Measurements from ENCODE around the gene STK33. TPM values are rescaled to one million over a fixed set of nuclear protein-coding genes. Genes with fewer than 3 reads are reported as not detected.

The STK33 gene
- total RNA-seq, 1 experiment from 2014 or later, result 6.6 TPM

- Histone ChIP-seq H3K36me3 (no peaks in the 10 kb centered on the region), H3K27me3 (no peaks in the 10 kb centered on the region)
Observed at GRCh38 chr11:8361206-8361605, 232.8 kb downstream of the STK33 start.

GRCh38 chr11:8360086-8360828 is 233.8 kb downstream of the STK33 start:
- Histone ChIP-seq H3K9me3 (replicated peaks) (no peaks in the 10 kb centered on the region), H3K4me3 (no peak overlapping the region), H3K27ac (peak overlapping the region; percentile 77), H3K36me3 (no peaks in the 10 kb centered on the region), H3K4me1 (peaks cover 46% of the 10 kb centered on the region), H3K27me3 (no peaks in the 10 kb centered on the region)
- DNase-seq, result peak; percentile 87 to 94

More at GRCh38 chr11:8361206-8361605, 232.8 kb downstream of the STK33 start:
- Histone ChIP-seq H3K9me3 (replicated peaks) (no peaks in the 10 kb centered on the region), H3K27ac (peak overlapping the region; percentile 77; the same call in 1 of the 2 replicates), H3K4me1 (peaks cover 36% of the 10 kb centered on the region), H3K4me3 (no peak overlapping the region)
- no peak for DNase-seq

DNA sequence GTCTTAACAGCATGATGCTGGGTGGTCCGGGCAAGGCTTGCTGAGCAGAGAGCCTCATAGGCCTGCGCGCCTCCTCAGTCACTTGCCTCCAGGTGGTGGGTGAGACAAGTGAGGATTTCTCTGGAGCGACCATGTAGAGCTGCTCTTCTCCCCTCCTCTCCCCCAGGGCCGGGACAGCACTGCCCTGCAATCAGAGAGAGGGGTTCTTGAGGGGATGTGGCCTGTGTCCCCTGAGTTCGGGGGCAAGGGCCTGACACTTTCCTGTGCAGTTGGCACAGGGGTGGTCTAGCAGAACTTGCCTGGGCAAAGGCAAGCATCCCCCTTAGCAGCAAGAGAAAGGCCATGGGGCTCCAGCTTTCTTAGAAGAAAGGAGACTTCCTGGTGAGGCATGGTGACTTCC is 234.5 kb downstream of the STK33 start:
- DNase-seq, result no peak
- H3K9me3 ChIP-seq (replicated peaks), result no peaks in the 10 kb centered on the region
- no peaks in the 10 kb centered on the region for H3K27me3 ChIP-seq
- H3K36me3 ChIP-seq, result no peaks in the 10 kb centered on the region
- H3K4me3 ChIP-seq, result no peak overlapping the region
- peaks cover 53% of the 10 kb centered on the region for H3K4me1 ChIP-seq
- peak overlapping the region; percentile 77 for H3K27ac ChIP-seq

DNA sequence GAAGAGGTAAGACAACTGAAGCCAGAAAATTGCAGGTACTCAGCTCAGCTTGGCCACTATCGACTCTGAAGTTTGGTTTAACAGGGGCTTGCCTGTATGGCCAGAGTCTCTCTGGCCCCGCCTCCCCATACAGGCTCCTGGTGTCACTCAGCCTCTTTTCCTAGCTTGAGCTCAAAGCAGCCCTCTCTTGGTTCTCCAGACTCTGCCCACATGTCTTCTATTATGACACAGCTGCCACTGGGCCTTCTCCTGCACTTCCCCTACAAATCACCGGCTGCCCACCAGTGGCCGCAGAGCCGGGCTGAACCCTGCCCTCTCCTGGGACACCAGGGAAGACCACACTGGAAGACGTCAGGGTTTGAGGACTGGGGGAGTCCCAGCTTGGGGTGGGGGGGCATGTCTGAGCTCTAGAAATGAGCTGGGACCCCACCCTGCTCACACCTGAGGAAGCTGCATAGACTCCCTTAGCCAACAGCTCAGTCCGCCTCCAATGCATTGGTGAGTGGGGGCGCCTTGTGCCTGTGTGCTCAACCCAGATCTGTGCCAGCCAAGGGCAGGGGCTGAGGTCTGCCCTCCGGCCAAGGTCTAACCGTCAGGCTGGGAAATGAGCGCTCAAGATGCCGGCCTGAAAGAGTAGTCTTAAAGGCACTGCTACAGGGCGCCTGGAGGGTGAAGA is 236.0 kb downstream of the STK33 start:
- DNase-seq, result peak; percentile 66 to 80
- Histone ChIP-seq H3K4me3 (peak overlapping the region; percentile 42), H3K9me3 (replicated peaks) (no peaks in the 10 kb centered on the region), H3K36me3 (no peaks in the 10 kb centered on the region), H3K4me1 (peaks cover 58% of the 10 kb centered on the region), H3K27me3 (no peaks in the 10 kb centered on the region), H3K27ac (peak overlapping the region; percentile 91)

DNA sequence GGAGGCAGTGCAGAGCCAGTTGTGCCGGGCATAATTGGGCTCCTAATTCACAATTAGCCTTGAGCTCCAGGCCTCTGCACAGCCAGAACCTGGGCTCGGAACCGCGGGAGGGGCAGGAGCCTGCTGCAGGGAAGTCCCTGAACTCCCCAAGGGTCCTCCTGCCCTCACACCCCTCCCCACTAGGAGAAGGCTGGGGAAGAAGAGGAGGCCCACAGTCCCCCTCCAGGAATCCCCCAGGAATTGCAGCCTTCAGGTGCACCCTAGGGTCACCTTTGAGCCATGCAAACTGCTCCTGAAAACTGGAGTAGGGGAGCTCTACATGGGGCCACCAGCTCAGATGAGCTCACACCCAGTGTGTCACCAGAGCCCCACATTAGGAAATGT is 236.5 kb downstream of the STK33 start:
- peak; percentile 32 to 37 for DNase-seq
- no peaks in the 10 kb centered on the region for H3K9me3 ChIP-seq (replicated peaks)
- H3K4me1 ChIP-seq, result peaks cover 58% of the 10 kb centered on the region
- H3K4me3 ChIP-seq, result peak overlapping the region; percentile 42
- H3K27me3 ChIP-seq, result no peaks in the 10 kb centered on the region
- no peaks in the 10 kb centered on the region for H3K36me3 ChIP-seq
- peak overlapping the region; percentile 91 for H3K27ac ChIP-seq

DNA sequence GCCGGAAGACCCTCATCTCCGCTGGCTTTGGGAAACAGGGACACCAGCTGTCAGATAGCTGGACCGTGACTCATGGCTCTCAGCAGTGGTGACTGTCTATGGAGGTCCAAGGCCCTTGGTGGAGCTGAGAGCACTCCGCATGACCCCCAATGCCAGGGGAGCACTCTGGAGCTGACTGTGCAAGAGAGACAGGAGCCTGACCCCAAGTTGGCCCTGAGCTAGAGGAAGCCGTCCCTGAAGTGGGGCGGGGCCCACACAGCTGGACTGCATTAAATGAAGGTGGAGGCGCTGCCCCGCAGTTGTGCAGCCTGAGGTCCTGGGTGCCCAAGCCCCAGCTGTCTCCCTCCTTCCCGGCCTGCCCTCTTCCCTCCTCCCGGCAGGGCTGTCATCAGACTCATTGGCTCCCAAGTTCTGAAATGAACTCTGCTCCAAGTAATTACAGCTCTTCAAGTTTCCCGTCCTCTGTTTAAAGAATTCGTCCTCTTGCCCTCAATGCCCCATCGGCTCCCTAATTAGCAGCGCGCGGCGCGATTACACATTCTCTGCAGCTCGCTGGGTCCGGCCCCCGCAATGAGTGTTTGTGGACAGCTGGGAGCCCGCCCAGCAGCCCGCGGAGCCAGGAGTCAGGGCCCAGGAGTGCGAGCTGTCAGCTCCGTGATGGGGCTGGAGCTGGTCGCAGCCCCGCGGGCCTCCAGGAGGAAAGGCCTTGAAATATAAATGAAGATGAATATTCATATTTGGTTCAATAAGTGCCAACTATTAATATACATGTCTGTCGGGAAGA is 237.1 kb downstream of the STK33 start:
- Histone ChIP-seq H3K27ac (peak overlapping the region; percentile 91), H3K9me3 (replicated peaks) (no peaks in the 10 kb centered on the region), H3K4me1 (peaks cover 58% of the 10 kb centered on the region), H3K27me3 (no peaks in the 10 kb centered on the region), H3K4me3 (peak overlapping the region; percentile 42), H3K36me3 (no peaks in the 10 kb centered on the region)
- DNase-seq, result peak; percentile 91 to 93

DNA sequence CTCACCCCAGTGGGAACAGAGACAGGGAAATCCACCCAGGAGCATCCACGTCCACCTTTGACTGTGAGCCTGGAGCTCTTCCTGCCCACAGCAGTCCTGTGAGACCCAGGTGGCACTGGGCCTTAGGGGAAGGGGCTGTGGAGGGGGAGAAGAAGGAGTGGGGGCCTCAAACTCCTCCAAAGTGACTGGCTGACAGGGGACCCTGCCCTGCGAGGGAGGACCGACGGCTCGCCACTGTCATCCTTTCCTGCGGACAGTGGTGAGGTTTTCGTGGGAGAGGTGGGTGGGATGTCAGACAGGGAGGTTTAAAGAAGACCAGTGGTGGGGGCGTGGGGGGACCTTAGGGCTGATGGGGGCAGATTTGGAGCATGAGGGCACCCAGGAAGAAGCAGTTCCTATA is 237.8 kb downstream of the STK33 start:
- Histone ChIP-seq H3K4me1 (peaks cover 58% of the 10 kb centered on the region), H3K27ac (peak overlapping the region; percentile 91), H3K9me3 (replicated peaks) (no peaks in the 10 kb centered on the region), H3K36me3 (no peaks in the 10 kb centered on the region), H3K4me3 (peak overlapping the region; percentile 42; the same call in 1 of the 2 replicates), H3K27me3 (no peaks in the 10 kb centered on the region)
- no peak for DNase-seq

DNA sequence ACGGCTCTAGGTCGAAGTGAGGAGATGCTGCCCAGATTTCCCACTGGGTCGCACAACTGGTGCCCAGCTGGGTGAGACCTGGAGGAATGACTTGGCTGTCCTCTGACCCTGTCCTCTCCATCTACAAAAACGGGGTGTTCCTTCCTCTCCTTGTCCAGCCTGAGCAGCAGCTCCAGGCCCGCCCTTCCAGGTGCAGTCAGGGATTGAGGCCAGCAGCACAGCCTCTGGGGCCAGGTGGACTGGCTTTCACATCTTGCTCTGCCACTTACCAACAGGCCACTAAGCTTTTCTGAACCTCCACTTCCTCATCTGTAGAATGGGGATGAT is 238.6 kb downstream of the STK33 start:
- Histone ChIP-seq H3K36me3 (no peaks in the 10 kb centered on the region), H3K27ac (no peak overlapping the region; the same call in 1 of the 2 replicates), H3K4me1 (peaks cover 50% of the 10 kb centered on the region), H3K9me3 (replicated peaks) (no peaks in the 10 kb centered on the region), H3K27me3 (no peaks in the 10 kb centered on the region), H3K4me3 (no peak overlapping the region)
- DNase-seq, result no peak

DNA sequence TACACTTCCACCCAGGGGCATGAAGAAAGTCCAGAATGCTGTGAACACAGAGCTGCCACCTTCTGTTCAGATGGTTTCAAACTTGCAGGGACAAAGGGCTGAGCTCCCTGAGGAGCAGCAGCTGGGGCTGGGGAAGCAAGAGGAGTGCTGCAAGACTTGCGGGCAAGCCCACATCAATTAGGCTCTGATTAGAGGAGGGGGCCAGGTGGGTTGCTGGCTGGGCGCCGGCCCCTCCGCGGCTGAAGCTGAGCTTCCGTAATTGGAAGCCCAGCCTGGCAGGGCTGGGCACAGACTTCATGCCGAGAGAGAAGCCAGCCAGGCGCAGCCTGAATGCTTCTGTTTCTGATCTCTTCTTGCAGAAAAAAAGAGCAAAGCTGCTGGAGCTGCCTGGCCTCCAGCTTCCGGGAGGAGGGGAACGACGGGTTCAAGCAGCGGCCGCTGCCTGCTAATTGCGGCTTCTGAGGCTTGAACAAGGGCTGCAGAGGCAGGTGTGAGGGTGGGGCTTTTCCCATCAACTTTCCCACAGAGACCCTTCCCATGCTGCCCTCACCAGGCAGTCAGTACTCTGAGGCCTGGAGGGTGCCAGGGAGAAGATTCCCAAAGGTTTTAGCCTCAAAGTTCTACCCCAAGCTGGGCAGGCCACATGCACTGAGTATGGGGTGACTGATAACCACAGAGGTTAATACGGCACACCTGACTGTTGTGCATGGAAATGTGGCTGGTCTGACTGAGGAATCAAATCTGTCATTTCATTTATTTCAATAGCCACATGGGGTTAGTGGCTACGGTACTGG is 239.2 kb downstream of the STK33 start:
- peak; percentile 63 to 74 for DNase-seq
- H3K27ac ChIP-seq, result peak overlapping the region; percentile 35
- H3K27me3 ChIP-seq, result no peaks in the 10 kb centered on the region

GRCh38 chr11:8352876-8353505 is 241.0 kb downstream of the STK33 start:
- no peaks in the 10 kb centered on the region for H3K36me3 ChIP-seq
- DNase-seq, result no peak
- H3K4me1 ChIP-seq, result peaks cover 34% of the 10 kb centered on the region
- H3K27ac ChIP-seq, result no peak overlapping the region
- H3K4me3 ChIP-seq, result no peak overlapping the region
- H3K27me3 ChIP-seq, result no peaks in the 10 kb centered on the region
- H3K9me3 ChIP-seq (replicated peaks), result no peaks in the 10 kb centered on the region

More for the DNA sequence above, 239.2 kb downstream of the STK33 start:
- Histone ChIP-seq H3K36me3 (no peaks in the 10 kb centered on the region), H3K9me3 (replicated peaks) (no peaks in the 10 kb centered on the region), H3K4me1 (peaks cover 46% of the 10 kb centered on the region), H3K4me3 (peak overlapping the region; percentile 19)

GRCh38 chr11:8352103-8352875 is 241.7 kb downstream of the STK33 start:
- H3K4me3 ChIP-seq, result no peak overlapping the region
- DNase-seq, result no peak
- no peak overlapping the region for H3K27ac ChIP-seq
- no peaks in the 10 kb centered on the region for H3K27me3 ChIP-seq
- H3K36me3 ChIP-seq, result no peaks in the 10 kb centered on the region
- peaks cover 27% of the 10 kb centered on the region for H3K4me1 ChIP-seq
- no peaks in the 10 kb centered on the region for H3K9me3 ChIP-seq (replicated peaks)

- Histone ChIP-seq H3K4me3 (no peak overlapping the region), H3K36me3 (no peaks in the 10 kb centered on the region), H3K27ac (no peak overlapping the region), H3K4me1 (peaks cover 22% of the 10 kb centered on the region), H3K27me3 (no peaks in the 10 kb centered on the region), H3K9me3 (replicated peaks) (no peaks in the 10 kb centered on the region)
- DNase-seq, result no peak
Observed at GRCh38 chr11:8351223-8351622, 242.8 kb downstream of the STK33 start.

GRCh38 chr11:8347978-8348377 is 246.1 kb downstream of the STK33 start:
- peaks cover 3% of the 10 kb centered on the region; the same call in 1 of the 2 replicates for H3K4me1 ChIP-seq
- H3K27me3 ChIP-seq, result no peaks in the 10 kb centered on the region
- no peaks in the 10 kb centered on the region for H3K9me3 ChIP-seq (replicated peaks)
- H3K4me3 ChIP-seq, result no peak overlapping the region
- DNase-seq, result no peak
- H3K27ac ChIP-seq, result no peak overlapping the region
- no peaks in the 10 kb centered on the region for H3K36me3 ChIP-seq

Data from SJCRH30 (cell line).